A673 (cell line): Measurements from ENCODE around the gene DRD4. TPM values are rescaled to one million over a fixed set of nuclear protein-coding genes. Genes with fewer than 3 reads are reported as not detected.

Experiments used
- BruUV-seq: library from RNA; stranded (reverse); fragments of 400-500 nt; replicated peaks from 2 replicates; lab custom pipeline; 2021; lab: Mats Ljungman, UMichigan
- CTCF ChIA-PET: fragments of 300-600 bp; sonication (Branson Sonifier 250); formaldehyde crosslinking; loops from one replicate; lab custom pipeline; 2022; ENCODE audit warnings: antibody characterized with exemption; lab: Charles Lee
- POLR2A ChIA-PET: fragments of 300-600 bp; sonication (Branson Sonifier 250); formaldehyde crosslinking; loops from one replicate; lab custom pipeline; 2022; ENCODE audit warnings: antibody characterized with exemption; ENCODE audit not compliant: low non-redundant PET; lab: Charles Lee
- DNase-seq: peaks from one replicate; pipeline ENCODE4 v3.0.0-alpha.2; 2015; ENCODE audit warnings: low spot score
- H3K27ac ChIP-seq: fragments of 200-600 bp; sonication (generic); 2 replicates; pipeline ENCODE4 v1.5.1; 2016; ENCODE audit warnings: mixed run types, low read depth, mild to moderate bottlenecking, mixed read lengths, antibody characterized with exemption, low read length; ENCODE audit not compliant: poor library complexity, severe bottlenecking
- H3K27me3 ChIP-seq: fragments of 200-600 bp; sonication (generic); replicated peaks from 2 replicates; pipeline ENCODE4 v1.6.1; 2017; ENCODE audit warnings: mixed run types, low read depth, mild to moderate bottlenecking, mixed read lengths, antibody characterized with exemption, low read length; ENCODE audit not compliant: insufficient read depth, poor library complexity
- H3K36me3 ChIP-seq: fragments of 200-600 bp; sonication (generic); 2 replicates; pipeline ENCODE4 v1.6.1; 2016; ENCODE audit warnings: mixed run types, mild to moderate bottlenecking, mixed read lengths, antibody characterized with exemption, low read length; ENCODE audit not compliant: insufficient read depth, poor library complexity, severe bottlenecking
- H3K4me1 ChIP-seq: fragments of 200-600 bp; sonication (generic); 2 replicates; pipeline ENCODE4 v1.6.1; 2017; ENCODE audit warnings: mixed run types, mild to moderate bottlenecking, mixed read lengths, antibody characterized with exemption, low read length; ENCODE audit not compliant: insufficient read depth, poor library complexity, severe bottlenecking
- H3K4me3 ChIP-seq: fragments of 200-600 bp; sonication (generic); 2 replicates; pipeline ENCODE4 v1.5.1; 2016; ENCODE audit warnings: low read depth, mixed run types, mild to moderate bottlenecking, mixed read lengths, low read length; ENCODE audit not compliant: poor library complexity, severe bottlenecking
- H3K9me3 ChIP-seq: fragments of 200-600 bp; sonication (generic); 2 replicates; pipeline ENCODE4 v1.6.1; 2016; ENCODE audit warnings: mixed run types, low read depth, mild to moderate bottlenecking, mixed read lengths, antibody characterized with exemption, low read length; ENCODE audit not compliant: poor library complexity, severe bottlenecking
- CTCF ChIP-seq: fragments of 300-800, 200-600 bp; sonication (generic); conservative IDR thresholded peaks from 2 replicates; pipeline ENCODE4 v1.5.1; 2017; ENCODE audit warnings: low read depth, mild to moderate bottlenecking, antibody characterized with exemption, low read length, moderate library complexity, mixed read lengths
- EZH2 ChIP-seq: fragments of 200-600 bp; sonication (generic); IDR thresholded peaks from 2 replicates; pipeline ENCODE4 v1.6.1; 2017; ENCODE audit warnings: borderline replicate concordance, low read depth, mild to moderate bottlenecking, mixed read lengths, antibody characterized with exemption, low read length; ENCODE audit not compliant: poor library complexity, severe bottlenecking
- intact Hi-C: fragments of 100-400 bp; cut with micrococcal nuclease; formaldehyde crosslinking; loops from one replicate; pipeline ENCODE4 v1.10.0; 2022; ENCODE audit not compliant: unreplicated experiment
- total RNA-seq: library from RNA; stranded (reverse); gene quantifications from 2 replicates; pipeline ENCODE4 v1.2.3, GENCODE V29; 2021

The DRD4 gene
- total RNA-seq, 1 experiment from 2014 or later, result 3.0 TPM

GRCh38 chr11:627308-627576, 9.8 kb upstream of the DRD4 start:
- no peak for DNase-seq
- H3K4me3 ChIP-seq, result no peak overlapping the region
- no peaks in the 10 kb centered on the region for H3K36me3 ChIP-seq
- no peaks in the 10 kb centered on the region for H3K9me3 ChIP-seq
- TF ChIP-seq CTCF (no peak), EZH2 (no peak)
- no TSS peak for BruUV-seq
- CTCF ChIA-PET, result no interaction called here
- POLR2A ChIA-PET, result no interaction called here
- no peak overlapping the region for H3K27ac ChIP-seq
- intact Hi-C loops, result no loop called here
- H3K4me1 ChIP-seq, result peaks cover 11% of the 10 kb centered on the region
- H3K27me3 ChIP-seq, result no peaks in the 10 kb centered on the region

- intact Hi-C loops, result no loop called here
- Histone ChIP-seq H3K27me3 (no peaks in the 10 kb centered on the region), H3K27ac (no peak overlapping the region), H3K4me1 (peaks cover 11% of the 10 kb centered on the region), H3K4me3 (peak overlapping the region; percentile 19), H3K36me3 (no peaks in the 10 kb centered on the region), H3K9me3 (no peaks in the 10 kb centered on the region)
- POLR2A ChIA-PET, result no interaction called here
- TF ChIP-seq EZH2 (no peak), CTCF (no peak)
- CTCF ChIA-PET, result no interaction called here
- no TSS peak for BruUV-seq
- no peak for DNase-seq
These were observed 9.0 kb upstream of the DRD4 start for GRCh38 chr11:628056-628455.

GRCh38 chr11:629237-629583, 7.9 kb upstream of the DRD4 start:
- POLR2A ChIA-PET, result no interaction called here
- no TSS peak for BruUV-seq
- no peak for DNase-seq
- H3K4me3 ChIP-seq, result no peak overlapping the region
- CTCF ChIA-PET, result no interaction called here
- H3K4me1 ChIP-seq, result peaks cover 11% of the 10 kb centered on the region
- H3K9me3 ChIP-seq, result no peaks in the 10 kb centered on the region
- no peaks in the 10 kb centered on the region for H3K36me3 ChIP-seq
- no peak for TF ChIP-seq CTCF
- no peak for TF ChIP-seq EZH2
- H3K27ac ChIP-seq, result no peak overlapping the region
- H3K27me3 ChIP-seq, result no peaks in the 10 kb centered on the region
- intact Hi-C loops, result no loop called here
